ENCODE results near the gene PGBD1.

Gene PGBD1

GRCh38 chr6:28333599-28334018, 52.2 kb downstream of the PGBD1 start:
- no peak overlapping the region for H3K9ac ChIP-seq (ENCODE audit: low read length)
- H4K20me1 ChIP-seq (ENCODE audit: insufficient read depth, low read length) = no peaks in the 10 kb centered on the region
- no peak overlapping the region for H3K27ac ChIP-seq (ENCODE audit: low read length)
- no peak for TF ChIP-seq EZH2phosphoT487 (IDR thresholded peaks at IDR 0.05; ENCODE audit: low read depth)
- TF ChIP-seq, protein P1, sequence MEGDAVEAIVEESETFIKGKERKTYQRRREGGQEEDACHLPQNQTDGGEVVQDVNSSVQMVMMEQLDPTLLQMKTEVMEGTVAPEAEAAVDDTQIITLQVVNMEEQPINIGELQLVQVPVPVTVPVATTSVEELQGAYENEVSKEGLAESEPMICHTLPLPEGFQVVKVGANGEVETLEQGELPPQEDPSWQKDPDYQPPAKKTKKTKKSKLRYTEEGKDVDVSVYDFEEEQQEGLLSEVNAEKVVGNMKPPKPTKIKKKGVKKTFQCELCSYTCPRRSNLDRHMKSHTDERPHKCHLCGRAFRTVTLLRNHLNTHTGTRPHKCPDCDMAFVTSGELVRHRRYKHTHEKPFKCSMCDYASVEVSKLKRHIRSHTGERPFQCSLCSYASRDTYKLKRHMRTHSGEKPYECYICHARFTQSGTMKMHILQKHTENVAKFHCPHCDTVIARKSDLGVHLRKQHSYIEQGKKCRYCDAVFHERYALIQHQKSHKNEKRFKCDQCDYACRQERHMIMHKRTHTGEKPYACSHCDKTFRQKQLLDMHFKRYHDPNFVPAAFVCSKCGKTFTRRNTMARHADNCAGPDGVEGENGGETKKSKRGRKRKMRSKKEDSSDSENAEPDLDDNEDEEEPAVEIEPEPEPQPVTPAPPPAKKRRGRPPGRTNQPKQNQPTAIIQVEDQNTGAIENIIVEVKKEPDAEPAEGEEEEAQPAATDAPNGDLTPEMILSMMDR (IDR thresholded peaks at IDR 0.05; ENCODE audit: low read depth, low read length) = no peak
- no peaks in the 10 kb centered on the region for H3K27me3 ChIP-seq (ENCODE audit: low read depth, low read length)
- no peaks in the 10 kb centered on the region for H3K36me3 ChIP-seq (replicated peaks; ENCODE audit: low read depth, low read length)
- no peak overlapping the region for H3K4me3 ChIP-seq (ENCODE audit: low read length)
- peaks cover 6% of the 10 kb centered on the region for H3K4me1 ChIP-seq (ENCODE audit: low read length)
- H3K4me2 ChIP-seq (ENCODE audit: low read length) = no peak overlapping the region
- no peak overlapping the region for H2AFZ ChIP-seq (ENCODE audit: low read depth, low read length)
- H3K79me2 ChIP-seq (ENCODE audit: low read length) = no peaks in the 10 kb centered on the region
- H3K9me3 ChIP-seq (ENCODE audit: insufficient read depth, low read length) = no peaks in the 10 kb centered on the region

- Histone ChIP-seq H3K9ac (ENCODE audit: low read length) (no peak overlapping the region), H3K4me2 (ENCODE audit: low read length) (peak overlapping the region; percentile 68), H3K27me3 (ENCODE audit: low read depth, low read length) (no peaks in the 10 kb centered on the region), H3K27ac (ENCODE audit: low read length) (no peak overlapping the region), H4K20me1 (ENCODE audit: insufficient read depth, low read length) (no peaks in the 10 kb centered on the region), H3K9me3 (ENCODE audit: insufficient read depth, low read length) (no peaks in the 10 kb centered on the region), H3K79me2 (ENCODE audit: low read length) (no peaks in the 10 kb centered on the region), H3K4me1 (ENCODE audit: low read length) (peaks cover 6% of the 10 kb centered on the region), H3K36me3 (replicated peaks; ENCODE audit: low read depth, low read length) (no peaks in the 10 kb centered on the region), H3K4me3 (ENCODE audit: low read length) (peak overlapping the region; percentile 91; the same call in 1 of the 2 replicates), H2AFZ (ENCODE audit: low read depth, low read length) (no peak overlapping the region)
- TF ChIP-seq, protein P1 (IDR thresholded peaks at IDR 0.05; ENCODE audit: low read depth, low read length) = no peak
- TF ChIP-seq EZH2phosphoT487 (IDR thresholded peaks at IDR 0.05; ENCODE audit: low read depth) = no peak
These were observed 53.1 kb downstream of the PGBD1 start for GRCh38 chr6:28334286-28335039.

DNA sequence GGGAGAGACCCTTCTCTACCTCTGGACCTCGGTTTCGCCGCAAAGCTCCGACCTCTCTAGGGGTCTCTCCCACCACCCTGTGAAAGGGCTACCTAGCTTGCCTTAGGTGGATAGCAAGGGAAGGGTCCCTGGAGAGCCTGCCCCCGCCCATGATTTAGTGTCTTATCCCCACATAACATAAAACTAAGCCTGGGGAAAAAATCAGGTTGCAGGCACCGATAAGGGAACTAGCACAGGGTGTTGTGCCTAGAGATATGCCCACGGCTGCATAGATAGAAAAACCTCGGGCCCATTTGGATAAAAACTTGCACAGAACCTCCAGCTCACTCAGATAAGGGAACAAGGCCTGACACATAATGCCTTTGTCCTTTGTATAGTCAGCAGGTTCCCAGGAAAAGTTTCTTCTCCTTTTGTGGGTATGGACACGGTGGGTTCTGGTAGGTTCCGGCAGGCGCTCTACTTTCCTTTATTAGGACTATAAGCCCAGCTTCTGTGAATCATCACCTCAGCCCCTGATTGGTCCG, 53.7 kb downstream of the PGBD1 start:
- H3K27me3 ChIP-seq (ENCODE audit: low read depth, low read length) = no peaks in the 10 kb centered on the region
- H3K4me3 ChIP-seq (ENCODE audit: low read length) = peak overlapping the region; percentile 91
- no peaks in the 10 kb centered on the region for H3K36me3 ChIP-seq (replicated peaks; ENCODE audit: low read depth, low read length)
- no peaks in the 10 kb centered on the region for H3K79me2 ChIP-seq (ENCODE audit: low read length)
- H3K9ac ChIP-seq (ENCODE audit: low read length) = peak overlapping the region; percentile 93; the same call in 1 of the 2 replicates
- H3K9me3 ChIP-seq (ENCODE audit: insufficient read depth, low read length) = no peaks in the 10 kb centered on the region
- peak overlapping the region; percentile 82; the same call in 1 of the 2 replicates for H3K27ac ChIP-seq (ENCODE audit: low read length)
- peak overlapping the region; percentile 68 for H3K4me2 ChIP-seq (ENCODE audit: low read length)
- H4K20me1 ChIP-seq (ENCODE audit: insufficient read depth, low read length) = no peaks in the 10 kb centered on the region
- H3K4me1 ChIP-seq (ENCODE audit: low read length) = peaks cover 6% of the 10 kb centered on the region
- TF ChIP-seq, protein P1 (IDR thresholded peaks at IDR 0.05; ENCODE audit: low read depth, low read length) = no peak
- TF ChIP-seq EZH2phosphoT487 (IDR thresholded peaks at IDR 0.05; ENCODE audit: low read depth) = no peak
- peak overlapping the region; percentile 82; the same call in 1 of the 2 replicates for H2AFZ ChIP-seq (ENCODE audit: low read depth, low read length)

DNA sequence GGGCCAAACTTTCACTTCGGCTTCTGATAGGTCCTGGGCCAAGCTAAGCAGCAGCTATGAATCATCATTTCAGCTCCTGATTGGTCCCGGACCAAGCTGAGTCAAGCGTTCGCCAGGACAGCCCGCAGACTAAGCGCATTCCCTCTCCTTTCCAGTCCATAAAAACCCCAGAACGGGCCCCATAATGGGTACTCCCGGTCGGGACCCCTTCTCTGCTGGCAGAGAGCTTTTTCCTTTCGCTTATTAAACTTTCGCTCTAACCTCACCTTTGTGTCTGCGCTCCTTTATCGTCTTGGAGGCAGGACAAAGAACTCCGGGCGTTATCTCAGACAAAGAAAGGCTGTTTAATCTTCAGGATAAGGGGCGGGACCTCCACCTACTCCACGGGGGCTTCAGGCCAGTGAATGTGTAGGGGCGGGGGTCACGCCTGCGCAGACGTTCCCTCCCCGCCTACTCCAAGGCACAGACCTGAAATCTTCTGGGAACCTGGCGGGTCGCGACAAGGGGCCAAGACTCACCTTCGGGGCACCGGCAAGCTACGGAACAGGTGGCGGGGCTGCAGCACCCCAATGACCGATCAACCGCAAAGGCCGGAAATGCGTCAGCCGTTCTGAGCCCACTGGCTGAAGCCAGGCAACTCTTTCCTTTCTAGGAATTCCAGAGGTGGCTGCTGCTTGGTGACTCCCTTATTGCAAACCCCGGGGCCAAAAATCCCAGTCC, 54.4 kb downstream of the PGBD1 start, which contains the start of gene ZSCAN31:
Gene ZSCAN31 (minus strand): TSS at position 585 of the 720 bp plus-strand sequence. CDS start 6,465 bp downstream, outside the sequence.
- peak within 1 kb of the TSS; percentile 82 for H3K27ac ChIP-seq (ENCODE audit: low read length)
- H3K4me2 ChIP-seq (ENCODE audit: low read length) = peak within 1 kb of the TSS; percentile 68
- H3K4me1 ChIP-seq (ENCODE audit: low read length) = peaks cover 6% of the 10 kb centered on the region
- H3K9me3 ChIP-seq (ENCODE audit: insufficient read depth, low read length) = no peaks in the 10 kb centered on the region
- H2AFZ ChIP-seq (ENCODE audit: low read depth, low read length) = peak within 1 kb of the TSS; percentile 92
- H3K79me2 ChIP-seq (ENCODE audit: low read length) = no peaks in the 10 kb centered on the region
- TF ChIP-seq EZH2phosphoT487 (IDR thresholded peaks at IDR 0.05; ENCODE audit: low read depth) = no peak
- TF ChIP-seq, protein P1 (IDR thresholded peaks at IDR 0.05; ENCODE audit: low read depth, low read length) = no peak
- no peaks in the 10 kb centered on the region for H4K20me1 ChIP-seq (ENCODE audit: insufficient read depth, low read length)
- no peaks in the 10 kb centered on the region for H3K36me3 ChIP-seq (replicated peaks; ENCODE audit: low read depth, low read length)
- H3K27me3 ChIP-seq (ENCODE audit: low read depth, low read length) = no peaks in the 10 kb centered on the region
- peak within 1 kb of the TSS; percentile 91 for H3K4me3 ChIP-seq (ENCODE audit: low read length)
- H3K9ac ChIP-seq (ENCODE audit: low read length) = peak within 1 kb of the TSS; percentile 93
